Suprapubic skin (tissue), 4 donors: ENCODE measurements around the gene LGI4. TPM values are rescaled to one million over a fixed set of nuclear protein-coding genes. Genes with fewer than 3 reads are reported as not detected.

Experiments
- DNase-seq, 2 donors: peaks; one replicate each; pipeline ENCODE4 v3.0.0-alpha.2; 2019; ENCODE audit warnings: low spot score in 2 of 2
- H3K27ac ChIP-seq: fragments of 200-600 bp; sonication (generic); one replicate; pipeline ENCODE4 v1.5.1; 2019
- H3K27me3 ChIP-seq: fragments of 200-600 bp; sonication (generic); one replicate; pipeline ENCODE4 v1.5.1; 2019
- H3K36me3 ChIP-seq: fragments of 200-600 bp; sonication (generic); one replicate; pipeline ENCODE4 v1.5.1; 2019
- H3K4me1 ChIP-seq: fragments of 200-600 bp; sonication (generic); one replicate; pipeline ENCODE4 v1.5.1; 2019
- H3K4me3 ChIP-seq: fragments of 200-600 bp; sonication (generic); one replicate; pipeline ENCODE4 v1.5.1; 2019; ENCODE audit warnings: mild to moderate bottlenecking
- H3K9me3 ChIP-seq: fragments of 200-600 bp; sonication (generic); one replicate; pipeline ENCODE4 v1.5.1; 2019
- EP300 ChIP-seq: sonication (generic); formaldehyde crosslinking; IDR thresholded peaks from one replicate; pipeline ENCODE4 v1.6.1; 2017; ENCODE audit warnings: antibody characterized with exemption
- POLR2A ChIP-seq, 2 donors: fragments of 450-650 bp; IDR thresholded peaks; one replicate each; pipeline ENCODE4 v1.6.1; 2017; ENCODE audit warnings: antibody characterized with exemption in 2 of 2, mild to moderate bottlenecking in 2 of 2, moderate library complexity in 2 of 2
- POLR2AphosphoS5 ChIP-seq, 3 donors: sonication (generic); formaldehyde crosslinking; IDR thresholded peaks; one replicate each; pipeline ENCODE4 v1.6.1; 2017; ENCODE audit warnings: antibody characterized with exemption in 3 of 3
- WGBS: methylation state at CpG from one replicate; pipeline ENCODE4 v1.1.5; 2018; 5-methylcytosine and 5-hydroxymethylcytosine counted together
- total RNA-seq, 4 donors: library from RNA; depleted of rRNA; stranded (reverse); fragments of >200 nt; gene quantifications; one replicate each; pipeline ENCODE4 v1.1.0, GENCODE V29; 2016
- TF ChIP-seq, protein P1 (sequence below), 2 donors: fragments of 200-600 bp in 1 of 2; fragments of 450-650 bp in 1 of 2; sonication (generic) in 1 of 2; IDR thresholded peaks; one replicate each; pipeline ENCODE4 v1.5.1; 2016 to 2019; ENCODE audit warnings: antibody characterized with exemption in 2 of 2, mild to moderate bottlenecking in 1 of 2, moderate library complexity in 1 of 2

The LGI4 gene
- total RNA-seq, 4 donors from 2014 or later: 4.3 to 11.8 (median 7.8) TPM

DNA sequence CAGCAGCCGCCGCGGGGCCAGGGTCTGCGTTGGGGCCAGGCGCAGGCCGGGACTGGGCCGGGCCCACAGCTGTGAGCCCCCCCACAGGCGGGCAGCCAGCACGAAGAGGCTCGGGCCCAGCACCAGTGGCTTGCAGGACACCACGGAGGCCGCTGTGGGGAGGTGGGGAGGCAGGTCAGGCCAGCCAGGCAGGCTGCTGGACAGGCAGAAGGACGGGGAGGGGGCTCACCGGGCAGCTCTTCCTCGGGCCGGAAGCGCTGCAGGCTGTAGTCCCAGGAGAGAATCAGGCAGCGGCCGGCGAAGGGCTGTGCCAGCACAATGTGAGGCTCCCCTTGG, 8.3 kb downstream of the LGI4 start:
- Histone ChIP-seq H3K27me3 (no peaks in the 10 kb centered on the region), H3K4me1 (peaks cover 83% of the 10 kb centered on the region), H3K36me3 (peaks cover 2% of the 10 kb centered on the region), H3K4me3 (peak overlapping the region; percentile 4), H3K27ac (peak overlapping the region; percentile 95), H3K9me3 (no peaks in the 10 kb centered on the region)
- no CpG with 5 or more reads among the region's 20 CpGs for WGBS
- TF ChIP-seq, protein P1, sequence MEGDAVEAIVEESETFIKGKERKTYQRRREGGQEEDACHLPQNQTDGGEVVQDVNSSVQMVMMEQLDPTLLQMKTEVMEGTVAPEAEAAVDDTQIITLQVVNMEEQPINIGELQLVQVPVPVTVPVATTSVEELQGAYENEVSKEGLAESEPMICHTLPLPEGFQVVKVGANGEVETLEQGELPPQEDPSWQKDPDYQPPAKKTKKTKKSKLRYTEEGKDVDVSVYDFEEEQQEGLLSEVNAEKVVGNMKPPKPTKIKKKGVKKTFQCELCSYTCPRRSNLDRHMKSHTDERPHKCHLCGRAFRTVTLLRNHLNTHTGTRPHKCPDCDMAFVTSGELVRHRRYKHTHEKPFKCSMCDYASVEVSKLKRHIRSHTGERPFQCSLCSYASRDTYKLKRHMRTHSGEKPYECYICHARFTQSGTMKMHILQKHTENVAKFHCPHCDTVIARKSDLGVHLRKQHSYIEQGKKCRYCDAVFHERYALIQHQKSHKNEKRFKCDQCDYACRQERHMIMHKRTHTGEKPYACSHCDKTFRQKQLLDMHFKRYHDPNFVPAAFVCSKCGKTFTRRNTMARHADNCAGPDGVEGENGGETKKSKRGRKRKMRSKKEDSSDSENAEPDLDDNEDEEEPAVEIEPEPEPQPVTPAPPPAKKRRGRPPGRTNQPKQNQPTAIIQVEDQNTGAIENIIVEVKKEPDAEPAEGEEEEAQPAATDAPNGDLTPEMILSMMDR (IDR thresholded peaks at IDR 0.05): no peak
- no peak for TF ChIP-seq POLR2AphosphoS5 (IDR thresholded peaks at IDR 0.05)
- TF ChIP-seq EP300: no peak
- TF ChIP-seq POLR2A (IDR thresholded peaks at IDR 0.05): no peak
- no peak for DNase-seq

DNA sequence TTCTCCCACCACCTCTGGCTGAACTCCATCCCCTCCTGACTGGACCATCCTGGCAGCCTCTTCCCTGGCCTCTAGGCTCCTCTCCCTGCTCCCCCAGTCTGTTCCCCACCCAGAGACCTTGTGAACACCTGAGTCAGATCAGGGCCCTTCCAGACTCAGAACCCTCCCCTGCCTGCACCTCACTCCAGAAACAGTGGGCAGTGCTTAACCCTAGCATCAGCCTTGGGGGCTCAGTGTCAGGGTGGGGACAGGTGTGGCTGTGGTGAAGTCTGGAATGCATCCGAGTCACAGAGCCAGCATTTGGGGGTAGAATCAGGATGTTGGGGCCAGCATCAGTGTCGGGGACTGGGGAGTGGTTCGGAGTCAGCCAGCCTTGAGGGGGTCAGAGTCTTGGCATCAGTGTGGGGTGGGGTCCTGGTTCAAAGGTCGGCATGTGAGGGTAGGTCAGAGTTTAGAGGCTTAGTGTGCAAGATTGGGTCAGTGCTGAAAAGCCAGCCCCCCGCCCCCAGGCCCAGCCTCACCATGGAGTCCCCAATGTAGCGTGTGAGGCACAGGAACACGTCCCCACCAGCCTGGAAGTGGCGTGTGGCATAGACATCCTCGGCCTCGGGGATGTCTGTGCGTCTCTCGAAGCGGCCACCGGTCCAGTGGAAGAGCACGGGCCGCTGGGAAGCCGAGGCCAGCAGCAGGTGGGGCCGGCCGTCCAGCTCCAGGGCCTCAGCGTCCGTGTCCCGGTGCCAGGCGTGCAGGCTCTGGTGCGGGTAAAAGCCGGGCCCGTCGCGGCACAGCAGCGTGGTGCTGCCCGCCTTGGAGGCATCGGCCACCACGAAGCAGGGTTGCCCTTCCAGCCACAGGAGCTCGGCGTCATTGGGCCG, 8.9 kb downstream of the LGI4 start:
- Histone ChIP-seq H3K9me3 (no peaks in the 10 kb centered on the region), H3K27me3 (no peaks in the 10 kb centered on the region), H3K36me3 (peaks cover 7% of the 10 kb centered on the region), H3K27ac (peak overlapping the region; percentile 95), H3K4me1 (peaks cover 85% of the 10 kb centered on the region), H3K4me3 (peak overlapping the region; percentile 4)
- TF ChIP-seq POLR2A (IDR thresholded peaks at IDR 0.05) (no peak), POLR2AphosphoS5 (IDR thresholded peaks at IDR 0.05) (no peak), EP300 (no peak)
- TF ChIP-seq, protein P1 (IDR thresholded peaks at IDR 0.05): no peak
- 60% methylated on average over 1 of the region's 35 CpGs for WGBS
- DNase-seq: no peak

DNA sequence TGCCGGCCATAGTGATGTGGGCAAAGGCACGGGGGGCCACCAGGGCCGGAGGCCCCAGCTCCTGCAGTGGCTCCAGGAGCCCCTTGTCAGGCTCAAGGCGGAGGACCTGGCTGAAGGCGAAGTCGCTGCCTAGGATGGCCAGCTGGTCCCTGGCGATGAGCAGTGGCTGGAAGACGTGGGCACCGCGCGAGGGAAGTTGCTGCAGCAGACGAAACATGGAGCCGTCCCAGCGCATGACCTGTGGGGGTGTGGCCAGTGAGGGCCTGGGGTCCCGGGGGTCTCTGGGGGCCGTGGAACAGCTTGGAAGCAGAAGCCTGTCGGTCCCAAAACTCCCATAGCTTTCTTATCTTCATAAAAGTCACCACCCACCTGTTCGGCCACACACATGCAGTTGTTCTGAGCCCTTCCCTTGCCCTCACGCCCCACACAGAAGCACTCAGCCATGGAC, 9.6 kb downstream of the LGI4 start:
- peaks cover 86% of the 10 kb centered on the region for H3K4me1 ChIP-seq
- no peak for DNase-seq
- WGBS: 70% methylated on average over 19 of the region's 19 CpGs
- TF ChIP-seq, protein P1 (IDR thresholded peaks at IDR 0.05): no peak
- TF ChIP-seq EP300: no peak
- no peak for TF ChIP-seq POLR2A (IDR thresholded peaks at IDR 0.05)
- TF ChIP-seq POLR2AphosphoS5 (IDR thresholded peaks at IDR 0.05): no peak
- peak overlapping the region; percentile 95 for H3K27ac ChIP-seq
- no peaks in the 10 kb centered on the region for H3K27me3 ChIP-seq
- H3K36me3 ChIP-seq: peaks cover 7% of the 10 kb centered on the region
- peak overlapping the region; percentile 47 for H3K4me3 ChIP-seq
- H3K9me3 ChIP-seq: no peaks in the 10 kb centered on the region

DNA sequence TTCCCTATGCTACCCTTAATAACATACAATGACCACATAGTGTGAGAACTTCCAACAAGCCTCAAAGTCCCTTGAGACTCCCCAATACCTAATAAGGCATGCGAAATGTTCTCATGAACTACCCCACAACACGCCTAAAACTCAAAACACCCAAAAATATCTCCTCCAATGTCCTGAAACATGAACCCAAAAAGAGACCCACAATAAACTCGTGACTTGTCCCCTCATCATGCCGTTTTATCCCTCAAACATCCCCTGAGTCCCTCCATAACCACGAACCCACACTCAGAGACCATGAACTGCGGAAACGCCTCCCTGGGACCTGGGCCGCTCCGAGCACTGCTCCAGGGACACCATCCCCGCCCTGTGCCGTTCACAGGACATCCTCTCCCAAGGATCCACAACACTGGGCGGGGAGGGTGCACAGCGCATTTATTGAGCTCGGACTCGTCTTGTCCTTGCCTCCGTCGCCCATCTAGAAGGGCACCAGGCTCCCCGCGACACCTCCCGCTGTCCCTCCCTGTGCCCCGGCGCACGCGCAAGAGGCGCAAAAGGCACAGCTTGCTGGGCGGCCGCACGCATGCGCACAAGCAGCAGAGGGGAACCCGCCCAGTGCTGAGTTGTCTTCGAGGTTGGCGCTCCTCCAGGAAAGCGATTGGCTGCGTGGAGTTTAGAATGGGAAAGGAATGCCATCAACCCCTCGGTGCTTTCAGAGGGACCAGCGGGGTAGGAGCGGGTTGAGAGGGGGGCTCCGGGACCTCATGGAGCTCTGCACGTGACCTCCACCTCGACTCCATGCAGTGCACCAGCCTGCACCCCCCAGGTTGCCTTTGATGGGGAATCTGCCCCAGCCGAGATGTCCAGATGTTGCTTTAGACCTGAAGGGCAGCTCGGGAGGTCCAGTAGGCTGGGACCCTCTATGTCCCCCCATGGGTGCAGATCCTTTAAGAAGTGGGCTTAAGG, 10.5 kb downstream of the LGI4 start:
- Histone ChIP-seq H3K27me3 (no peaks in the 10 kb centered on the region), H3K36me3 (peaks cover 7% of the 10 kb centered on the region), H3K4me3 (peak overlapping the region; percentile 47), H3K9me3 (no peaks in the 10 kb centered on the region), H3K4me1 (peaks cover 86% of the 10 kb centered on the region), H3K27ac (peak overlapping the region; percentile 95)
- WGBS: 5% methylated on average over 21 of the region's 42 CpGs
- TF ChIP-seq POLR2AphosphoS5 (IDR thresholded peaks at IDR 0.05) (peak in 2 of 3 donors; percentile 33 to 55), POLR2A (IDR thresholded peaks at IDR 0.05) (peak in 1 of 2 donors; percentile 65), EP300 (no peak)
- TF ChIP-seq, protein P1 (IDR thresholded peaks at IDR 0.05): no peak
- peak; percentile 96 to 97 for DNase-seq
